Esophagus squamous epithelium (tissue), 5 donors: ENCODE measurements around the gene RNGTT. TPM values are rescaled to one million over a fixed set of nuclear protein-coding genes. Genes with fewer than 3 reads are reported as not detected.

Experiments used
- DNase-seq: peaks from one replicate; lab custom pipeline; 2025; lab: John Stamatoyannopoulos, UW
- H3K27ac ChIP-seq, 4 donors: fragments of 200-600 bp; sonication (generic); one replicate each; pipeline ENCODE4 v1.5.1; 2016 to 2019; ENCODE audit warnings: mild to moderate bottlenecking in 1 of 4
- H3K27me3 ChIP-seq, 4 donors: fragments of 200-600 bp; sonication (generic); 1 replicate in 3 of 4; 2 replicates in 1 of 4; pipeline versions ENCODE4 v1.5.1 to v1.6.0; 2017 to 2021; ENCODE audit warnings: antibody characterized with exemption in 1 of 4
- H3K36me3 ChIP-seq, 3 donors: fragments of 200-600 bp; sonication (generic); one replicate each; pipeline ENCODE4 v1.5.1; 2016 to 2019
- H3K4me1 ChIP-seq, 3 donors: fragments of 200-600 bp; sonication (generic); one replicate each; pipeline ENCODE4 v1.5.1; 2017 to 2019
- H3K4me3 ChIP-seq, 4 donors: fragments of 200-600 bp; sonication (generic); 1 replicate in 3 of 4; 2 replicates in 1 of 4; pipeline ENCODE4 v1.5.1; 2016 to 2019; ENCODE audit warnings: mild to moderate bottlenecking in 2 of 4, moderate library complexity in 1 of 4
- H3K9me3 ChIP-seq, 3 donors: fragments of 200-600 bp; sonication (generic); one replicate each; pipeline ENCODE4 v1.5.1; 2016 to 2019
- POLR2A ChIP-seq, 4 donors: fragments of 450-650 bp; IDR thresholded peaks; one replicate each; pipeline ENCODE4 v1.6.1; 2017; ENCODE audit warnings: antibody characterized with exemption in 4 of 4, mild to moderate bottlenecking in 4 of 4, moderate library complexity in 3 of 4
- WGBS, 2 donors: methylation state at CpG; one replicate each; pipeline ENCODE4 v1.1.5; 2018; 5-methylcytosine and 5-hydroxymethylcytosine counted together
- intact Hi-C: fragments of 100-400 bp; cut with DNase I; formaldehyde crosslinking; loops from one replicate; pipeline ENCODE4 v1.15.0; 2022
- total RNA-seq, 4 donors: library from RNA; depleted of rRNA; stranded (reverse); fragments of >200 nt; gene quantifications; one replicate each; pipeline ENCODE4 v1.1.0, GENCODE V29; 2016
- TF ChIP-seq, protein P1 (sequence below), 6 experiments: fragments of 450-650 bp in 4 of 6; fragments of 200-600 bp in 2 of 6; sonication (generic) in 2 of 6; IDR thresholded peaks; one replicate each; pipeline ENCODE4 v1.5.1; 2016 to 2019; ENCODE audit warnings: antibody characterized with exemption in 6 of 6, mild to moderate bottlenecking in 4 of 6, moderate library complexity in 4 of 6
- donor health status: DM: yes; HTN: yes; CAD: no.

RNGTT gene
- total RNA-seq, 4 donors from 2014 or later = 8.3 to 22.3 (median 18.3) TPM

- no peaks in the 10 kb centered on the region for H3K4me1 ChIP-seq
- no peak overlapping the region for H3K27ac ChIP-seq
- intact Hi-C loops = no loop called here
- H3K36me3 ChIP-seq = no peaks in the 10 kb centered on the region
- 89 to 94% methylated on average over 3 of the region's 3 CpGs for WGBS, 2 donors
- no peaks in the 10 kb centered on the region for H3K9me3 ChIP-seq
- TF ChIP-seq POLR2A (IDR thresholded peaks at IDR 0.05) = no peak
- no peaks in the 10 kb centered on the region for H3K27me3 ChIP-seq
- H3K4me3 ChIP-seq = no peak overlapping the region
- no peak for DNase-seq
Observed at GRCh38 chr6:88712243-88712936, 251.0 kb downstream of the RNGTT start.

- no peak for DNase-seq
- no peaks in the 10 kb centered on the region for H3K27me3 ChIP-seq
- 100% methylated on average over 1 of the region's 1 CpG for WGBS, 2 donors
- no peaks in the 10 kb centered on the region for H3K36me3 ChIP-seq
- intact Hi-C loops = no loop called here
- TF ChIP-seq POLR2A (IDR thresholded peaks at IDR 0.05) = no peak
- TF ChIP-seq, protein P1, sequence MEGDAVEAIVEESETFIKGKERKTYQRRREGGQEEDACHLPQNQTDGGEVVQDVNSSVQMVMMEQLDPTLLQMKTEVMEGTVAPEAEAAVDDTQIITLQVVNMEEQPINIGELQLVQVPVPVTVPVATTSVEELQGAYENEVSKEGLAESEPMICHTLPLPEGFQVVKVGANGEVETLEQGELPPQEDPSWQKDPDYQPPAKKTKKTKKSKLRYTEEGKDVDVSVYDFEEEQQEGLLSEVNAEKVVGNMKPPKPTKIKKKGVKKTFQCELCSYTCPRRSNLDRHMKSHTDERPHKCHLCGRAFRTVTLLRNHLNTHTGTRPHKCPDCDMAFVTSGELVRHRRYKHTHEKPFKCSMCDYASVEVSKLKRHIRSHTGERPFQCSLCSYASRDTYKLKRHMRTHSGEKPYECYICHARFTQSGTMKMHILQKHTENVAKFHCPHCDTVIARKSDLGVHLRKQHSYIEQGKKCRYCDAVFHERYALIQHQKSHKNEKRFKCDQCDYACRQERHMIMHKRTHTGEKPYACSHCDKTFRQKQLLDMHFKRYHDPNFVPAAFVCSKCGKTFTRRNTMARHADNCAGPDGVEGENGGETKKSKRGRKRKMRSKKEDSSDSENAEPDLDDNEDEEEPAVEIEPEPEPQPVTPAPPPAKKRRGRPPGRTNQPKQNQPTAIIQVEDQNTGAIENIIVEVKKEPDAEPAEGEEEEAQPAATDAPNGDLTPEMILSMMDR (IDR thresholded peaks at IDR 0.05) = no peak
- no peaks in the 10 kb centered on the region for H3K9me3 ChIP-seq
- no peak overlapping the region for H3K4me3 ChIP-seq
- no peak overlapping the region for H3K27ac ChIP-seq
- H3K4me1 ChIP-seq = no peaks in the 10 kb centered on the region
Observed at GRCh38 chr6:88709819-88710246, 253.6 kb downstream of the RNGTT start.

GRCh38 chr6:88708197-88708744, 255.1 kb downstream of the RNGTT start:
- H3K27ac ChIP-seq = no peak overlapping the region
- WGBS, 2 donors = 68 to 97% methylated on average over 3 of the region's 3 CpGs
- no peaks in the 10 kb centered on the region for H3K36me3 ChIP-seq
- H3K4me1 ChIP-seq = no peaks in the 10 kb centered on the region
- no peaks in the 10 kb centered on the region for H3K9me3 ChIP-seq
- TF ChIP-seq, protein P1 (IDR thresholded peaks at IDR 0.05) = no peak
- TF ChIP-seq POLR2A (IDR thresholded peaks at IDR 0.05) = no peak
- H3K27me3 ChIP-seq = no peaks in the 10 kb centered on the region
- H3K4me3 ChIP-seq = no peak overlapping the region
- intact Hi-C loops = no loop called here
- no peak for DNase-seq

DNA sequence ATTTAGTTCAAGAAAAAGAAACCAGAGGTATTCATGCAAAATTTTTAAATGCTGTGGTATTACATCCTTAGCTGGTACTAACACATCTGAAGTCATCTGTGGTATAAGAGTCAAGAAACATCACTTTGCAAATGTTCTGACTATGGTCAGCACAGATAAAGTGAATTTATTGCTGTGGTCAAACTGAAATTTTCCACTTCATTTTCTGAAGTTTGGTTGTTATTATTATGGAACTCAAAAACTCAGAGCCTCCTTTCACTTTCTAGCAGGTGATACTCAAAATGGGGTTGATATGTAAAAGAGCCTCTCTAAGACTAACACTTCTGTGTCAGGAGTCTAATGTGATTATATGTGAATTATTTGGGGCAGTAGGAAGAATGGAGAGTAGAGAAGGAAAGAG, 257.8 kb downstream of the RNGTT start:
- Histone ChIP-seq H3K9me3 (no peaks in the 10 kb centered on the region), H3K36me3 (no peaks in the 10 kb centered on the region), H3K4me3 (no peak overlapping the region), H3K27me3 (no peaks in the 10 kb centered on the region), H3K4me1 (no peaks in the 10 kb centered on the region), H3K27ac (no peak overlapping the region)
- TF ChIP-seq POLR2A (IDR thresholded peaks at IDR 0.05) = no peak
- TF ChIP-seq, protein P1 (IDR thresholded peaks at IDR 0.05) = no peak
- intact Hi-C loops = no loop called here
- no peak for DNase-seq

GRCh38 chr6:88704980-88705379, 258.4 kb downstream of the RNGTT start:
- 64 to 88% methylated on average over 1 of the region's 1 CpG for WGBS, 2 donors
- no peaks in the 10 kb centered on the region for H3K4me1 ChIP-seq
- TF ChIP-seq, protein P1 (IDR thresholded peaks at IDR 0.05) = no peak

More at GRCh38 chr6:88704980-88705379, 258.4 kb downstream of the RNGTT start:
- H3K36me3 ChIP-seq = no peaks in the 10 kb centered on the region
- H3K27me3 ChIP-seq = no peaks in the 10 kb centered on the region
- no peak overlapping the region for H3K4me3 ChIP-seq
- no peak overlapping the region for H3K27ac ChIP-seq
- intact Hi-C loops = no loop called here
- DNase-seq = no peak
- no peaks in the 10 kb centered on the region for H3K9me3 ChIP-seq
